Naive thymus-derived CD8-positive, alpha-beta T cell (primary cell): Measurements from ENCODE around the gene FBXO28. TPM values are rescaled to one million over a fixed set of nuclear protein-coding genes. Genes with fewer than 3 reads are reported as not detected.
"Not testable (repeated sequence)": the region's sequence is repeated elsewhere in the genome, so short reads cannot be mapped to it uniquely, and the experiment has no call there.

Source experiments
- ATAC-seq, 2 donors: fragments of 150-1000 bp; cut with Tn5 transposase in 1 of 2; sonication (Bioruptor Pico), chemical (Tn5 transposase) in 1 of 2; 1 replicate in 1 of 2; 2 replicates in 1 of 2; pipeline ENCODE4 v1.10.0; 2021; ENCODE audit warnings: mild to moderate bottlenecking in 2 of 2, moderate library complexity in 2 of 2
- POLR2A ChIA-PET: fragments of 350-600 bp; sonication (Branson Sonifier 250); formaldehyde crosslinking; loops from one replicate; lab custom pipeline; 2021; ENCODE audit warnings: antibody characterized with exemption; lab: Charles Lee
- DNase-seq, 10 donors: peaks; one replicate each; pipeline versions ENCODE4 v3.0.0 to v3.0.0-alpha.2; 2020 to 2022
- H3K27ac Mint-ChIP-seq, 10 donors: one replicate each; pipeline ENCODE4 v1.8.0; 2020 to 2022; ENCODE audit warnings: mild to moderate bottlenecking in 10 of 10, mixed read lengths in 10 of 10, moderate library complexity in 4 of 10, inconsistent platforms in 1 of 10
- H3K27me3 Mint-ChIP-seq, 5 donors: one replicate each; pipeline ENCODE4 v1.8.0; 2021 to 2022; ENCODE audit warnings: mixed read lengths in 5 of 5
- H3K36me3 Mint-ChIP-seq, 3 donors: one replicate each; pipeline ENCODE4 v1.8.0; 2020 to 2022; ENCODE audit warnings: mixed read lengths in 3 of 3, mild to moderate bottlenecking in 2 of 3, inconsistent platforms in 1 of 3
- H3K4me1 Mint-ChIP-seq, 4 donors: one replicate each; pipeline ENCODE4 v1.8.0; 2021 to 2022; ENCODE audit warnings: mixed read lengths in 4 of 4
- H3K4me3 Mint-ChIP-seq, 10 donors: one replicate each; pipeline ENCODE4 v1.8.0; 2020 to 2022; ENCODE audit warnings: mild to moderate bottlenecking in 10 of 10, mixed read lengths in 10 of 10, moderate library complexity in 6 of 10, inconsistent platforms in 1 of 10
- H3K9me3 Mint-ChIP-seq, 9 donors: one replicate each; pipeline ENCODE4 v1.8.0; 2020 to 2022; ENCODE audit warnings: mixed read lengths in 9 of 9, mild to moderate bottlenecking in 3 of 9, inconsistent platforms in 1 of 9, moderate library complexity in 1 of 9
- polyA plus RNA-seq, 3 donors: library from polyadenylated mRNA; unstranded; fragments of 300-500 nt; fragmentation: Illumina TruSeq; gene quantifications; one replicate each; pipeline ENCODE4 v1.2.3, GENCODE V29; 2021
- total RNA-seq, 8 experiments: library from RNA in 2 of 8; stranded (reverse) in 2 of 8; gene quantifications; one replicate each; pipeline ENCODE4 v1.2.3 and lab custom pipeline; 2021 to 2026

Gene FBXO28
- total and polyA plus RNA-seq, 5 experiments from 2014 or later, result 15.5 to 45.9 (median 16.1) TPM

DNA sequence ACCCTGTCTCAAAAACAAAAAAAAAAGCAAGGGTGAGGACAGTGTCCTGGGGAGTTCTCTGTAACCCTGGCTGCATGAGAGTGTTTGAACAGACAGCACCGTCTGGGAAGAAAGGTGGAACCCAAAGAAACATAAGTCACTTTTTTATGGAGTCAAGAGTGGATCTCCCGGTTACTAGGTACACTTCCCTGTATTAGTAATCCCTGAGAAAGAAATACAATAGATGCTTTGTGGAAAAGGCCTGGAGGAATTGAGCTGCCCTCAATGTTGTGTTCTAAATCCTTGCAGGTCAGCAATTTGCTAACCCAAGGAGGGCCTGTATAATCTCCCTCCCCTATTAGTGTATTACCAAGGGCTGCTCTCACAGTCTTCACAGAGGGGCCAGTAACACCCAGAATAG, 85.8 kb downstream of the FBXO28 start:
- H3K4me3 Mint-ChIP-seq, result no peak overlapping the region
- H3K36me3 Mint-ChIP-seq, result peaks cover 0 to 5% (median 3%) of the 10 kb centered on the region in 3 donors
- POLR2A ChIA-PET, result no interaction called here
- ATAC-seq (no peak), DNase-seq (no peak)
- no peaks in the 10 kb centered on the region for H3K27me3 Mint-ChIP-seq
- no peaks in the 10 kb centered on the region for H3K9me3 Mint-ChIP-seq
- H3K27ac Mint-ChIP-seq, result peak overlapping the region in 2 of 10 donors; percentile 20 to 81
- peaks cover 0 to 19% (median 4%) of the 10 kb centered on the region in 4 donors for H3K4me1 Mint-ChIP-seq

- POLR2A ChIA-PET, result interaction anchor here (0.6 kb wide), 1 partner anchor 9 kb away, joined by 3 read pairs; no protein-coding TSS in a partner anchor
- Mint-ChIP-seq H3K27ac (no peak overlapping the region), H3K36me3 (no peaks in the 10 kb centered on the region), H3K27me3 (no peaks in the 10 kb centered on the region), H3K4me3 (no peak overlapping the region), H3K9me3 (no peaks in the 10 kb centered on the region), H3K4me1 (peaks cover 4 to 30% (median 9%) of the 10 kb centered on the region in 4 donors)
- DNase-seq, result no peak
- no peak for ATAC-seq
Measured at GRCh38 chr1:224201383-224201782, 87.5 kb downstream of the FBXO28 start.

GRCh38 chr1:224201853-224202252, 87.9 kb downstream of the FBXO28 start:
- H3K27ac Mint-ChIP-seq, result no peak overlapping the region

GRCh38 chr1:224203243-224204016, 89.5 kb downstream of the FBXO28 start:
- Mint-ChIP-seq H3K9me3 (no peaks in the 10 kb centered on the region), H3K4me1 (peaks cover 4 to 32% (median 9%) of the 10 kb centered on the region in 4 donors), H3K27me3 (no peaks in the 10 kb centered on the region), H3K36me3 (no peaks in the 10 kb centered on the region), H3K4me3 (peak overlapping the region in 1 of 10 donors; percentile 62), H3K27ac (peak overlapping the region in 1 of 10 donors; percentile 72)
- DNase-seq (peak in 1 of 10 donors; percentile 13), ATAC-seq (peak in 1 of 2 donors; percentile 25)
- POLR2A ChIA-PET, result no interaction called here

More at GRCh38 chr1:224201853-224202252, 87.9 kb downstream of the FBXO28 start:
- H3K9me3 Mint-ChIP-seq, result no peaks in the 10 kb centered on the region
- no peak for DNase-seq
- ATAC-seq, result no peak
- H3K36me3 Mint-ChIP-seq, result no peaks in the 10 kb centered on the region
- H3K4me1 Mint-ChIP-seq, result peaks cover 4 to 32% (median 9%) of the 10 kb centered on the region in 4 donors
- H3K4me3 Mint-ChIP-seq, result no peak overlapping the region
- H3K27me3 Mint-ChIP-seq, result no peaks in the 10 kb centered on the region
- POLR2A ChIA-PET, result no interaction called here

GRCh38 chr1:224205438-224205840, 91.5 kb downstream of the FBXO28 start:
- Mint-ChIP-seq H3K4me1 (peaks cover 4 to 32% (median 9%) of the 10 kb centered on the region in 4 donors), H3K27me3 (no peaks in the 10 kb centered on the region), H3K9me3 (no peaks in the 10 kb centered on the region), H3K36me3 (no peaks in the 10 kb centered on the region), H3K4me3 (peak overlapping the region in 9 of 10 donors; percentile 21 to 77 (median 58)), H3K27ac (peak overlapping the region in 6 of 10 donors; percentile 18 to 86 (median 59))
- ATAC-seq (peak; percentile 44 to 48), DNase-seq (no peak)
- POLR2A ChIA-PET, result no interaction called here

- H3K27me3 Mint-ChIP-seq, H3K9me3 Mint-ChIP-seq, POLR2A ChIA-PET, H3K36me3 Mint-ChIP-seq, DNase-seq, ATAC-seq: not testable (repeated sequence)
- Mint-ChIP-seq H3K27ac (peak overlapping the region in 7 of 10 donors; percentile 18 to 86 (median 61)), H3K4me1 (peaks cover 4 to 32% (median 9%) of the 10 kb centered on the region in 4 donors), H3K4me3 (peak overlapping the region in 5 of 10 donors; percentile 21 to 77 (median 73))
Measured at GRCh38 chr1:224205931-224206538, 92.1 kb downstream of the FBXO28 start.

GRCh38 chr1:224211206-224211962, 97.5 kb downstream of the FBXO28 start:
- H3K4me3 Mint-ChIP-seq, result no peak overlapping the region
- H3K36me3 Mint-ChIP-seq, result no peaks in the 10 kb centered on the region
- POLR2A ChIA-PET, result interaction anchor here (0.7 kb wide), 1 partner anchor 10 kb away, joined by 3 read pairs; no protein-coding TSS in a partner anchor
- DNase-seq, result no peak
- H3K9me3 Mint-ChIP-seq, result no peaks in the 10 kb centered on the region
- H3K27me3 Mint-ChIP-seq, result no peaks in the 10 kb centered on the region
- H3K27ac Mint-ChIP-seq, result no peak overlapping the region
- H3K4me1 Mint-ChIP-seq, result peaks cover 0 to 5% (median 0%) of the 10 kb centered on the region in 4 donors
- no peak for ATAC-seq

Other genes with a start within 250 kb of the FBXO28 start
- gene DEGS1, start 69.1 kb downstream of the FBXO28 start, total RNA-seq, result 10 to 100 TPM; 35.0 to 35.2 TPM
- gene DEGS1, start 69.1 kb downstream of the FBXO28 start, polyA plus RNA-seq, result 10 to 100 TPM; 49.0 to 77.9 (median 63.4) TPM
- 10 to 100 TPM; 44.1 to 48.7 TPM for gene NVL, start 216.1 kb downstream of the FBXO28 start, total RNA-seq
- 10 to 100 TPM; 13.6 to 16.9 (median 16.2) TPM for gene NVL, start 216.1 kb downstream of the FBXO28 start, polyA plus RNA-seq
- 10 to 100 TPM; 39.1 to 39.6 TPM for gene CNIH4, start 242.8 kb downstream of the FBXO28 start, total RNA-seq
- gene CNIH4, start 242.8 kb downstream of the FBXO28 start, polyA plus RNA-seq, result 10 to 100 TPM; 29.7 to 46.6 (median 45.3) TPM